NB4 (cell line): Measurements from ENCODE around the gene RRAGB.
"Not testable (repeated sequence)": the region's sequence is repeated elsewhere in the genome, so short reads cannot be mapped to it uniquely, and the experiment has no call there.

Source experiments
- DNase-seq: peaks from one replicate; pipeline ENCODE4 v3.0.0; 2010; ENCODE audit warnings: low read depth
- H3K4me3 ChIP-seq: one replicate; pipeline ENCODE4 v1.5.1; 2011; ENCODE audit warnings: mild to moderate bottlenecking, low read depth, low read length, moderate library complexity
- CTCF ChIP-seq: IDR thresholded peaks from one replicate; pipeline ENCODE4 v1.5.1; 2012; ENCODE audit warnings: low read depth, low read length
- MAX ChIP-seq: IDR thresholded peaks from 2 replicates; pipeline ENCODE4 v1.6.1; 2011; ENCODE audit warnings: low read depth, low read length
- MYC ChIP-seq: IDR thresholded peaks from 2 replicates; pipeline ENCODE4 v1.6.1; 2011; ENCODE audit warnings: low read depth, low read length
- POLR2A ChIP-seq: IDR thresholded peaks from 2 replicates; pipeline ENCODE4 v1.6.1; 2011; ENCODE audit warnings: mild to moderate bottlenecking; ENCODE audit not compliant: insufficient read length; ENCODE audit errors: extremely low read depth

The RRAGB gene

GRCh38 chrX:55731826-55732225, 14.3 kb downstream of the RRAGB start:
- TF ChIP-seq MYC (no peak), MAX (no peak), POLR2A (no peak), CTCF (no peak)
- DNase-seq, result no peak
- H3K4me3 ChIP-seq, result no peak overlapping the region

GRCh38 chrX:55738969-55739368, 21.4 kb downstream of the RRAGB start:
- H3K4me3 ChIP-seq, result no peak overlapping the region
- DNase-seq, result no peak
- no peak for TF ChIP-seq CTCF
- TF ChIP-seq MAX, result no peak
- TF ChIP-seq POLR2A, result no peak
- TF ChIP-seq MYC, result no peak

- DNase-seq, result no peak
- TF ChIP-seq MAX (no peak), POLR2A (no peak), CTCF (no peak), MYC (no peak)
- H3K4me3 ChIP-seq, result no peak overlapping the region
These were observed 25.1 kb downstream of the RRAGB start for GRCh38 chrX:55742649-55743048.

GRCh38 chrX:55748463-55748862, 30.9 kb downstream of the RRAGB start:
- not testable (repeated sequence) for H3K4me3 ChIP-seq, DNase-seq

GRCh38 chrX:55750256-55750655, 32.7 kb downstream of the RRAGB start:
- TF ChIP-seq POLR2A (no peak), MAX (no peak), CTCF (no peak), MYC (no peak)
- DNase-seq, result no peak

GRCh38 chrX:55754861-55755294, 37.3 kb downstream of the RRAGB start:
- TF ChIP-seq MYC (no peak), CTCF (no peak), POLR2A (no peak), MAX (no peak)
- H3K4me3 ChIP-seq, result no peak overlapping the region
- DNase-seq, result no peak

More at GRCh38 chrX:55750256-55750655, 32.7 kb downstream of the RRAGB start:
- H3K4me3 ChIP-seq, result no peak overlapping the region

GRCh38 chrX:55758033-55758432, 40.5 kb downstream of the RRAGB start:
- TF ChIP-seq POLR2A (no peak), MYC (no peak), CTCF (no peak), MAX (no peak)
- DNase-seq, result no peak
- H3K4me3 ChIP-seq, result no peak overlapping the region
